ENCODE data around the gene RAB32.

- TF ChIP-seq CTCF (IDR thresholded peaks at IDR 0.05) (no peak), POLR2A (IDR thresholded peaks at IDR 0.05) (no peak)
Measured at GRCh38 chr6:146498309-146498708, 45.3 kb upstream of the RAB32 start.

All from prostate gland (tissue), 2 donors.